Activated T-cell treated with anti-CD3 and anti-CD28 coated beads for 4 hours (primary cell): ENCODE measurements around the gene TPT1.
A peak's percentile ranks its signal among the peaks of the same experiment; 100 is the strongest.
"Not testable (repeated sequence)": the region's sequence is repeated elsewhere in the genome, so short reads cannot be mapped to it uniquely, and the experiment has no call there.

ENCODE experiments used
- DNase-seq: peaks from one replicate; pipeline ENCODE4 v3.0.0-alpha.2; 2020

Gene TPT1

GRCh38 chr13:45365558-45365885, 24.5 kb upstream of the TPT1 start:
- no peak for DNase-seq

GRCh38 chr13:45364876-45365557, 24.0 kb upstream of the TPT1 start:
- no peak for DNase-seq

GRCh38 chr13:45362939-45363338, 22.0 kb upstream of the TPT1 start:
- no peak for DNase-seq

GRCh38 chr13:45361596-45362206, 20.7 kb upstream of the TPT1 start:
- no peak for DNase-seq

GRCh38 chr13:45356966-45357672, 16.1 kb upstream of the TPT1 start:
- DNase-seq: no peak

- DNase-seq: no peak
These were observed 12.9 kb upstream of the TPT1 start for GRCh38 chr13:45353895-45354294.

GRCh38 chr13:45352031-45352430, 11.0 kb upstream of the TPT1 start:
- no peak for DNase-seq

- DNase-seq: no peak
These were observed 9.2 kb upstream of the TPT1 start for GRCh38 chr13:45350152-45350551.

GRCh38 chr13:45349438-45349837, 8.5 kb upstream of the TPT1 start:
- DNase-seq: no peak

- not testable (repeated sequence) for DNase-seq
These were observed 3.1 kb upstream of the TPT1 start for GRCh38 chr13:45344064-45344463.

- not testable (repeated sequence) for DNase-seq
These were observed 2.1 kb upstream of the TPT1 start for GRCh38 chr13:45343102-45343501.

GRCh38 chr13:45342668-45343067, 1.7 kb upstream of the TPT1 start:
- not testable (repeated sequence) for DNase-seq

GRCh38 chr13:45341799-45342500, 967 bp upstream of the TPT1 start:
- no peak for DNase-seq

- DNase-seq: peak; percentile 78
These were observed 455 bp downstream of the TPT1 start for GRCh38 chr13:45340422-45341033.

- DNase-seq: no peak
These were observed 1.1 kb downstream of the TPT1 start for GRCh38 chr13:45339867-45340266.

- no peak for DNase-seq
These were observed 1.6 kb downstream of the TPT1 start for GRCh38 chr13:45339399-45339798.

- no peak for DNase-seq
These were observed 3.2 kb downstream of the TPT1 start for GRCh38 chr13:45337803-45338202.

- no peak for DNase-seq
These were observed 3.6 kb downstream of the TPT1 start for GRCh38 chr13:45337395-45337794.

- no peak for DNase-seq
These were observed 4.8 kb downstream of the TPT1 start for GRCh38 chr13:45336025-45336800.

- DNase-seq: no peak
These were observed 5.5 kb downstream of the TPT1 start for GRCh38 chr13:45335397-45336024.

- DNase-seq: no peak
These were observed 6.7 kb downstream of the TPT1 start for GRCh38 chr13:45333977-45334922.
